Activated CD4-positive, alpha-beta T cell treated with anti-CD3 and anti-CD28 coated beads for 48 hours (primary cell): Measurements from ENCODE around the gene CCDC68.

Source experiments
- DNase-seq: peaks from one replicate; pipeline ENCODE4 v3.0.0-alpha.2; 2020

CCDC68 gene

DNA sequence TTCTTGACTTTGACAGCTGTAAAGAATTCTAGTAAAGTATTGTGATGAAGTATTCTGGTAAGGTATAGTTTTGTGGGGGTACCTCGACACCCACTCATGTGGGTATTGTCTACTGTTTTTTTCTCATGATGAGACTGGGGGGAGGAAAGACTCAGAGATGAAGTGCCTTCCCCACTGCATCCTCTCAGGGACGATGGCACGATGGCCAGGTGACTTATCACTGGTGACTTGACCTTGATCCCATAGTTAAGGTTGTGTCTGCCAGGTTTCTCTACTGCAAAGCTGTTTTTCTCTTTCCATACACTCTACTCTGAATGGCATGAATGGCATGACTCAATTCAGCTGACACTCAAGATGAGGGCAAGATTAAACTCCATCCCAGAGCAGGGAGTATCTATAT lies 936 bp upstream of the CCDC68 start:
- DNase-seq, result no peak

DNA sequence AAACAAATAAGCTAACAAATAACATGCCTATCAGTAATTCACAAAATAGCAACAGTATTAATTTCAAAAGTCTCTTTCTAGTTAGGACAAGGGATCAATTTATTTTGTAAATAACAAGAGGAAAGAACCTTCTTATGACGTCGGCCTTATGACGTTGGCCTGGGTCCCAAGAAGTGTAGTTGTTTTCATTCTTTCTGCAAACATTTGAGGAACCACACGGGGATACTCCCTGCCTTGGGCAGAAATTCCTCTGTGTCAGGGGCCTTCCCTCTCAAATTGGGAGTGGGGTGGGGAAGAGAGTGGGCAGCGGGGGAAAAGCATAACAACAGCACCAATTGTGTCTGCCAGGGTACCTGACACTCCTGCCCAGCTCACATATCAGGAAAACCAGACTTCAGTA lies 1.3 kb downstream of the CCDC68 start:
- DNase-seq, result no peak

DNA sequence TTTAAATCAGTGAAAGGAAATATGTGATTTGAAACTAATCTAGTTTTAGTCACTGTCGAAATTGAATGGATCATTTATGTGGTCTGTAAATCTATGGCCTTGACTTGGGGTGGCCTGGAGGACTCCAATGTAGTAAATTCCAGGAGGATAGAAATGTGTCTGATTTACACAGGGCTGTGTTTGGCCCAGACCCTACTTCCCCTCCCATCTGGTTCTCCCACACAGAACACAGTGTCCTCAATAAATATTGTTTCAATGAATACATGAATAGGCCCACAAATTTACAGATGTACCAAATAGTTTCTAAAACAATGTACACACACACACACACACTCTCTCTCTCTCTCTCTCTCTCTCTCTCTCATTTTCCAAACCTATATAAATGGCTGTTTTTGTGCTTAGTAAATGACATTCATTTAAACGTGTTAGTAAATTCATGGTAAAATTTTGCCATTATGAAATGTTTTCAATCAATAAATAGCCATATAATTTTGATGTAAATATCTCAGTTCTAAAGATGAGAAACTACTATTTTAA lies 1.9 kb downstream of the CCDC68 start:
- no peak for DNase-seq

DNA sequence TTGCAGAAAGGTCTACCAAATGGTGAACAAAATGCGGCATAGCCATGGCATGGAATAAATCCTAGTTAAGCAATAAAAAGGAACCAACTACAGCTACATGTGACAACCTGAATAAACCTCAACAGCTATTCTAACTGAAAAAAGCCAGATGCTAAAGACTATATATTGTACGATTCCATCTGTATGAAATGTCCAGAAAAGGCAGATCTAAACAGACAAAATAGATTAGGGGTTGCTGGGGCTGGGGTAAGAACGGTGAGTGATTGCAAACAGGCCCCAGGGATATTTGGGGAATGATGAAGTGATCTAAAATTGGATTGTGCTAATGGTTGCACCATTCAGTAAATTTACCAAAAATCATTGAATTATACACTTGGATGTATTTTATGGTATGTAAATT lies 2.8 kb downstream of the CCDC68 start:
- no peak for DNase-seq

DNA sequence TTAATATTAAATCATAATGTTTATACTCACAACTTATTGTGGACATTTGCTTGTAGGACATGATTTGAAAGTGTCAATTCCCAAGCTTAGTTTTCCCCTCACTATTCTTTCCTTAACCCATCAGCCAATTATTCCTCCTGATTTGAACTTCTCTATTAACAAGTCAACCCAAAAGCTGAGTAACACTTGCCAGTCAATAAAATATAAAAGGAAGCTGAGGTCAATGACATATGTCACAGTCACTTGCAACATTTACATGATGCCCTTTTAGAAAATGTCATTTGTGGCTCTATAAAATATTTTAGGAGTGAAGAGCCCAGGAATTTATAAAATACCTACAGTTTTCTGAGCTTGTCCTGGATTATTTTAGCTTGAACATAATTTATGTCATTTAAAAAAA lies 7.2 kb downstream of the CCDC68 start:
- no peak for DNase-seq

DNA sequence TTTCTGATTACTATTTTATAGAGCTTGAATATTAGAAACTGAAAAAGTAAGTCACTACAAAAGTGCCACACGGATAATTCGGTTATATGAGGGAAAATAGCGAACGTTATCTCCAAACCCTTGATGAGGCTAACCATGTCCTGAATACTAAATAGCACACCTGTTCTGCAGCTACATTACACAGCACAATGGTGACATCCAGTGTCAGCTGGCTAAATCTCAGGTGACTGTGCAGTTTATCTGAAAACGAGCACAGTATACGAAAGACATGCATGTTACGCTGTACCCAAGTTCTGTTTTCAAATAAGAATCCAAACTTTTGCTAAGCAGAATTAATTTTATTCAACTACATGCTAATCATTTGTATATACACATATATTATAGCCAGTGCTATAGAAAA lies 9.0 kb downstream of the CCDC68 start:
- no peak for DNase-seq

DNA sequence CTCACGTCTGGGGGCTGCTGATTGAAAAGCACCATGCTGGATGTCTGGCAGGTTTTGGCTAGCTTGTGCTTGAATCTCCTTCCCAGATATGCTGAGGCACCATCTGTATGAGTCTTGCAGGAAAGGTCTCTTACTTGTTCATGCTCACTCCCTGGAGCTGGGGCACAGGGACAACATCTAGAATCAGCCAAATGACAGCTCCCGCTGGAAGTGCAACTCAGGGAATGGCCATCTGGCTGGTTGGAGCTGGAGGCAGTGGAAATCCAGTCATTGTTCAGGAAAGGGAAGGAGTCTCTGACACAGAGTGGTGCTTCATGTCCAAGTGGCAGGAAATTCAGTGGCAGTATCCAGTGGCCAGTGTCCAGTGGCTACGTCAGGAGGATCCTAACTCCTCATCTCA lies 9.7 kb downstream of the CCDC68 start:
- DNase-seq, result no peak

DNA sequence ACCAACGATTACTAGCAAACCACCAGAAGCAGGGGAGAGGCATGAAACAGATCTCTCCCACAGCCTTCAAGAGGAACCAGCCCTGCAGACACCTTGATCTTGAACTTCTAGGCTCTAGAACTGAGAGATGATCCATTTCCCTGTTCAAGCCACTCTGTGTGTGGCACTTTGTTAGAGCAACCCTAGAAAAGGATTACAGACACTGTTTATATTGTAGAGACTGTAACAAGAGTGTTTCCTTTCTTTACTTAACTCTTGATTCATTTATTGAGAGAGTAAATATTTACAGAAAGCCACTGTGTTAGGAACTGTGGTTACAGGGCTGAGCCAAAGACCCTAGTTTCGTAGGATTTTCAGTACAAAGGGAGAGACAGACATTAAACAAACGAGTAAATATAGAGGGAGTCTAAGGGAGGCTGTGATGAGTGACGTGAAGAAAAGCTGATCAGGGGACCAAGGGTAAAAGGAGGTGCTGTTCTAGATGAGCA lies 10.9 kb downstream of the CCDC68 start:
- DNase-seq, result no peak

DNA sequence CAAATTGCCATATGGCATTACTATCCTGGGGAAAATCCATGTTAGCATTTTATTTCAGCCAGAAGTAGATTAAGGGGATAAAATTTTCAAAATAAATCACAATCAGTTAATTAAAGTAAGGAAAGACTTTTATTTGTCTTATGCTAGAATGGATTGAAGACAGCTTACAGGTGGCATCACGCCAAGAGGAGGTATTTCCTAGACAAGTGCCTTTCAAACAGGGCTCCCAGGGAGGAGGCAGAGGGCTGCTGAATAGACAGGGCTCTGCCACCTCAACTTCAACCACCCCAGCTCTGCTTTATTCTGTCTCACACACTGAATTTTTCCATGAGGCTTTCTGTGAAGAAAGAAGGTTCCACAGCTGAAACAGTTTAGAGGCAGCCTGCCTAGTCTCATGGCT lies 12.2 kb downstream of the CCDC68 start:
- no peak for DNase-seq

DNA sequence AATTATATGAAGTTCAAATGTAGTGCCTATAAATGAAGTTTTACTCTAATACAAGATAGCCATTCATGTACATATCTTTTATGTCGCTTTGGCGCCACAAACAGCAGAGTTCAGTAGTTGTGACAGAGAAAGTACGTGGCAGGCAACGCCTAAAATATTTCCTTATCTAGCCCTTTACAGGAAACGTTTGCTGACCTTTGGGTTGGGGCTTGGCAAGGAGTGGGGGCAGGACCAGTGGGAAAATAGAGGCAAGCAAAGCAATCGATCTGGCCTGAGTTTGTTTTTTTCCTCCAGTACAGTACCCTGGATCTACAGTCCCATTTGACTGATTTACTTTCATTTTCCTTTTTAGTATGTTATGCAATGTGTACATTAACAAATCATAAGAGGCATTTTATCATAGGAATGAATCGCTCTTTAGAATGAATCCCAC lies 13.1 kb downstream of the CCDC68 start:
- DNase-seq, result no peak

DNA sequence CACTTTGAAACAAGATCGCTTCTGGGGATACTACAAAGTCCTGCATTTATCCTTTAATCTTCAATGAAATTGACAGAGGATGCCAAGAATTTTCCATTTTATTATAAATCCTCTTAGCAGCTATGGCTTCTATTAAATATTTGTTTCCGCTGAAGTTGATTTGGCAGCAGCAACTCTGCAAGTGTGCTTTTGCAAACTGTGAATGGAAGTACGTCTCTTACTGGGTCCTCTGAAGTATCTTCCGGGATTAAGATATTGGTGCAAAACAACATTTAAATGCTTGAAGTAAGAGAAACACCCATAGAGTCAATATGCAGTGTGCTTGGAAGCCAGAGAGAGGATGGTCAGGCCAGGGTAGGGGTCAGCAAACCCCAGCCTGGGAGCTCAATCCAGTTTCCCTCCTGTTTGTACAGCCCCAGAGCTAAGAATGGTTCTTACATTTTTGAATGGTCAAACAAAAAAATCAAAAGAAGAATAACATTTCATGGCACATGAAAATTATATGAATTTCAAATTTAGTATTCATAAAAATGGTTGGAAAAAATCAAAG lies 13.6 kb downstream of the CCDC68 start:
- DNase-seq, result no peak

DNA sequence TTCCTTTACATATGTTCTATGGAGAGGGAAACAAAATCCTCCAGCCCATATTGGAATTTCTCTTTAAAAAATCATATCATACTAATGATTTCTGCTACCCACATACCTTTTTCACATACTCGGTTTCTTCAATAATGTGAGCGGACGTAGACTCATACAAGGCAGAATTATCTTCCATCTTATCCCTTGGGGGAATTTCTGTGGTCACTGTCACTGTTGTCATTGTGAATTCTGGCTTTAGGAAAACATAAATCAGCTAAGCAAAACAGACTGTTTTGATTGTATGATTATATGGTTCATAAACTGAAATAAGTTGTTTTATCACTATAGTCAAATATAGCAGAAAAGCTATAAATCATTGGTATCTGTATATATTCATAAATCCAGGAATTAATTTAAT lies 16.7 kb downstream of the CCDC68 start:
- no peak for DNase-seq

DNA sequence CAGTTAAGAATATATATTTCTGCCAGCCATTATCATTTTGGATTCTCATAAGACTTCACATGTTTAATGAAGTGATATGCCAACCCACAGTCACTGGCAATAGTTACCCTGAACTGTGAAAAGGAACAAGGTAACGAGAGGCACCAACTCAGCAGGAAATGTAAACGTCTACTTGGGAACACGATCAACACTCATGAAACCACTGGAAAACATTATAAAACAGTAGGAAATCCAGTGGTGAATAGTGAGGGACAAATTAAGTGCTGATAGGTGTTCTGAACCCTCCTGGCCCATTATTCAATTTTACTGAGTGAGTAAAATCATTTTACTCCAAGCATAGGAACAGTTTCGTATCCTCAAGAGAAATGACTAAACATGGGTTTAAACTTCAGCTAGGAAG lies 17.1 kb downstream of the CCDC68 start:
- DNase-seq, result no peak

DNA sequence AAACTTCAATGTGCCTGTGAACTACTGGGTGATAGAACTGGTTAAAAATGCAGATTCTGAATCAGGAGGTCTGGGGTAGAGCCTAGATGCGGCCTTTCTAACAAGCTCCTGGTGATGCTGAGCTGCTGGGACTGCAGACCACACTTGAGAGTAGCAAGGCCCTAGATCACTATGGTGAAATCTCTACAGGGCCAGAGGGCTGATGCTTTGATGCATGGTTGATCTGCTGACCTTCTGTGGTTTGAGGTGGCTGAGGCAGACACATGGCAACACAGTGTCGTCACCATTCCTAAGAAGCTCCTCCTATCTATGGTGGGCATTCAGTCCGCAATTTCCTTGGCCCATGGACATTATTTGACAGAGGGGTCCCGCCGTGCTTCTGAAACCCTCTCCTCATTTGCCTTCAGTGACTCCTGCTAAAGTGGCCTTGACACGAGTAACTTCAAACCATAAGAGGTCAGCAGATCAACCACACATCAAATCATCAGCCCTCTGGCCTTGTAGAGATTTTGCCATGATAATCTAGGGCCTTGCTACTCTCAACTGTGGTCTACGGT lies 19.8 kb downstream of the CCDC68 start:
- DNase-seq, result no peak

DNA sequence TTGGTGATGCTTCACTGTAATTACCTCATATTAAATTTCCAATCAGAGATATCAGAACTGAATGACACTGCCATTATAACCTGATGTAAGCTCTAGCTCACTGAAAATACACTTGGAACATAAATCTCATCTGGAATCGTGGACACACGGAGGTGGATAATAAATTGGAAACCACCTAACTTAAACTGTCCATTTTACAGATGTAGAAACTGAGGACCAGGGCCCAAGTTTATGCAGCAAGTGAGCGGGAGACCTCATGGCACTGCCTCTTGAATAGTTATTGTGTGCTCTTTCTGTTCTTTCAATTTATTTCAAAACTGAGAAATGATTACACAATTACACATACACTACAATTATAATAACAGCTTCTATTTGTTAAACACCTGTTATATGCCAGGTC lies 20.8 kb downstream of the CCDC68 start:
- no peak for DNase-seq

DNA sequence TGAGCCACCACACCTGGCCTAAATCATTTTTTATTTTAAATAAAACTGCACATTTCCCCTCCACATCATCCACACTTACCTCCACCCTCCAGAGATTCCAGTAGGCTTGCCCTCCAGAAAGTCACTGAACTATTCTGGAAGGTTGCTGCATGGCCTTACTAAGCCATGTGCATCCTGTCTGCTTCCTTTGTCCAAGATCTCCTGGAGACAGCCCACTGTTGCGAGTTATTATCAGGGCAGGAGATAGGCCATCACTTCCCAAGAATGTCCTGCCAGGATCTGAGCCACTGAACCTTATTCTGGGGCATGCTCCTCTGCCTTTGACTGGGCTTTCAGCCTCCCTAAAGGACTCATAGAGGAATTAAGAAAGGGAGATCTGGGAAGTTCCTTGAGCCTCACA lies 26.8 kb downstream of the CCDC68 start:
- DNase-seq, result no peak

DNA sequence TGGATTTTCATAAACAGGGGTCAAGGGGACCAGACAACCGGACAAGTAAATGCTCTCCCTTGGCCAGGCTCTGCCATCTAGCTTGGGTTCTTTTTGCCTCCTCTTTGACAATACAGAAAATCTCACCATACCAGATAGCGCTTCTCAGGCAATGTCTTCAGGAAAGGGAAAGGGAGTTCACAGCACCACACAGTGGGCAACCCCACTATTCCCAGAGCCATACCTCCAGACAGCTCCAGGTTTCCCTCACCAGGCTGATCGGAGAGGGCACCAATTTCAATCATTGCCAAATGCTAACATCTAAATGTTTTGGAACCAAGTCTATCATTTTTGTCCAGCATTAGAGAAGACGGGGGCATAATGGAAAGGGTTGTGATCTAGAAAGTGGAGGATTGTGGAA lies 28.1 kb downstream of the CCDC68 start:
- no peak for DNase-seq

DNA sequence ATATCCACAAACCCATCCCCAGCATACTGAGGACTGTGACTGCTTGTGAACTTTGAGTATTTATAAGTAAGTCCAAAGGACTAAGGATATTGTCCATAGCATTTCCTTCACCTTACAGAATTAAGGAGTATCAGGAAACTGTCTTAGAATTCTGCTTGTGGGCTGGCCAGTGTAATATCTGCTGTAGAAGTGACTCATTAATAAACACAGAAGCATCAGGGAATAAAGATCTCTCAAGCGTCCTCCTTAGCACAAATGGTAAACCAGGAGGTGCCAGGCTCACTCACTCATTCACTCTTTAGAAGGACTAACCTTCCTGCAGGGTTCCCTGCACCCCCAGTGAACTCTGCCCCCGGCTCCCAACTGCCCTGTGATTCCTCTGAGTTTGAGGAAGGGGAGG lies 31.0 kb downstream of the CCDC68 start:
- no peak for DNase-seq

DNA sequence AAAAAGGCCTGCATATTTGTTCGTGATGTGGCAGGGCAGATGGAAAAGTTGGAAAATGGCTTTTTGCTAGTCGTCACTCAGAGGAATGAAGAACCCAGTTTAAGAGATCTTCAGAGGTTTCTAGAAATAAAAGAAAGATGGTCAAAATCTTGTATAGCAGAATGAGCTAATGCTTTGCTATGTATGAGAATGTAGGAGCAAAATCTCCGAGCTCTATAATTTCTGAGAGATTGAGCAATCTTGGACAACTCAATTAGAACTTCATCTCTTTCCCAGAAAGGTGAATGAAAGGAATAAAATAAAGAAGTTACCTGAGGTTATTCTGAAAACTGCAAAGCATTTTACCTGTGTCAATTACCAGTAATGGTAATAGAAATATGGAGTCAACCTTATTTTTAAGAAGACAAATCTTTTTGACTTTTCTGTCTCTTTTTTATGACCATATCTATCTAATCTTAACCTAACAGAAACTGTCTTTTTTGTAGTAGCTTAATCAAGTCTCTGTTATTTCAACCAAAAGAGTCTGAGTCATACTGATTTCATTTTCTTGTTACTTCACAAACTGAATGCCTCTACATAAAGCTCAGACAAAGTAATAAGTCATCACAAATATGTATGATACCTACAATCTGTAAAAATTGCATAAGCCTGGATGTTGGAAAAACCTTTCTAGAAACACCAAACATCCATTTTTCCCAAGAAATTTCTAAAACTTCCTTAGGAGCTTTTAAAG lies 32.5 kb downstream of the CCDC68 start:
- DNase-seq, result no peak

DNA sequence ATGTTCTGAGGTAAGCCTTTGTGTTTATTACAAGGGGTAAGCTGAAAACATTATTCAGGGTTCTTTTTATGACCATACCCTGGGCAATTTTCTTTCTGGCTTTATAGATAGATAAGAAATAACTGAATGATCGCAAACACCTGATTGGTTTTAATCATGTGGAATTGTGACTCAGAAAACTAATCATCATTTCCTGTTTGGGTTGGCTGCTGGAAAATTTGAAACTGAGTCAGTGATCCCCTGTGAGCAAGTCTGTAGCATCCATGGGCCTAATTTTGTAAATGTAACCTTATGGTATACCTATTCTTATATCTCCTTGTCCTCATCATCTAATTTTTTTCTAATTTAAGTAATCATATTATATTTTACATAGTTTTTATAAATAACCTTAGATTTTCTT lies 34.3 kb downstream of the CCDC68 start:
- DNase-seq, result no peak

DNA sequence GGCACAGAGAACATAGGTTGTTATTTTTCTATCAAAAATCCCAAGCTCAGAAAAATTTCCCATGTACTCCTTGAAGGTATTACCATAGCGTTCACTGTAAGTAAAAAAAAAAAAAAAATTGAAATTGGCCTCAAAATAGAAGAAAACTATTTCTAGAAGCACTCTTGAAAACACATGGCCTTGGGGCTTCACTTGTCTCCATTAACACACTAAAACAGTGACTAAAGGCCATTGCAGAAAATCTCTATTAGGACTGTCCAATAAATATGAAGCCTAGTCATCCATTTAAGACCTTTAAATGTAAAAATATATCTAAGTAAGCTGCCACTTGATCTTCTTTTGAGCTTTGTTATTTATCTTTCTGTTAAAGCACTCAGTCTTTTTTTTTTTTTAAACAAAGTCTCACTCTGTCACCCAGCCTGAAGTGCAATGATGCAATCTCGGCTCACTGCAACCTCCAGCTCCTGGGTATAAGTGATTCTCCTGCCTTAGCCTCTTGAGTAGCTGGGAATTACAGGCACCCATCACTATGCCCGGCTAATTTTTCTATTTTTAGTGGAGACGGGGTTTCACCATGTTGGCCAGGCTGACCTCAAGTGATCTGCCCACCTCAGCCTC lies 35.8 kb downstream of the CCDC68 start:
- DNase-seq, result no peak

DNA sequence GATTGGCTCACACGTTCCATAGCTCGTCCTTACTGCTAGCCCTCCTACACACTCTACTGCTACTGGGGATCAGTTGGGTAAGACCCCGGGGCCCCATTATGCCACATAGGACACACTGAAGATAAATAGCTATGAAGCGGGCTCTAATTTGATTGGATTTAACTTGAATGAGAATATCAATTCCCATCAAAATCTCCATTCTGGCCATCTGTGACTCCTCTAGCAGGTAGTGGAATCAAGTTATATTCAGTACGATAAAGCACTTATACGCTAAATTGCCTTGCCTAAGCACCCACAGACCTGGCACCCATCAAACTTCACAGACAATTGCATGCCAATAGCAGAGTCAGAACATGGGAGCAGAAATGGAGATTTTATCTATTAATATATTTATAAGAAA lies 39.8 kb downstream of the CCDC68 start:
- no peak for DNase-seq

DNA sequence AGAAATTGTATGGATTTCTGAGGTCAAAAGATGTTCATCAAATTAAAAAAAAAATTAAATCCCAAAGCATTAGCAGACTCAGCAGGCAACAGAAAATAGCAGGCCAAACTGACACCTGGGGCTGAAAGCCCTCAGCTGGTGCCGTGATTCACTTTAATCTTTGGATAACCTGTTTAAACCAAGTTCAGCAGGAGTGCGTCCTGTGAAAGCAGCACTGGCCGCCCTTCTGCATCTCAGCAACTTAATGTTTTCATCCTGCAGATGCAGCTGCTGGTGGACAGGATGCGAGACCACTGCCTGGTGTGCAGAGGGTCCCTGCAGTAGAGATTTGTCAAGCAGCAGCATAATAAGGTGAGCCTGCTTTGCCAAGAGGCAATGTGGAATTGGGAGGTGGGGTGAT lies 41.2 kb downstream of the CCDC68 start:
- no peak for DNase-seq

DNA sequence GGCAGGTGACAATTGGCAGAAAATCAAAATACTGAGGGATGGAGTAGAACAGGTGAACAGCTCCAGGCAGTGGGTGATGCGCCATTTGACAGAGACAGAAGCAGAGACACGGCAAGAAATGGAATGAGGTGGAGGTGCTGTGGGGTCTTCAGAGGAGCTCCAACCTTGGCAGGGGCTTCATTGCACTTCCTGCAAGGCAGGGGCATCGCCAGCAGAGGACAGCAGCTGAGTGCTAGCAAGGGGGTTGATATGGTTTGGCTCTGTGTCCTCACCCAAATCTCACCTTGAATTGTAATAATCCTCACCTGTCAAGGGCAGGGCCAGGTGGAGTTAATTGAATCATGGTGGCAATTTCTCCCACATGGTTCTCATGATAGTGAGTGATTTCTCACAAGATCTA lies 42.8 kb downstream of the CCDC68 start:
- no peak for DNase-seq
